Stomach (tissue), 9 donors: ENCODE results near the gene EMP1. TPM values are rescaled to one million over a fixed set of nuclear protein-coding genes. Genes with fewer than 3 reads are reported as not detected.

Experiments used
- DNase-seq, 2 donors: peaks; one replicate each; pipeline versions ENCODE4 v3.0.0 to v3.0.0-alpha.2; 2013 to 2019
- H3K27ac ChIP-seq, 5 donors: fragments of 200-600 bp in 4 of 5; sonication (generic) in 4 of 5; one replicate each; pipeline ENCODE4 v1.5.1; 2013 to 2019; ENCODE audit warnings: mild to moderate bottlenecking in 1 of 5, moderate library complexity in 1 of 5
- H3K27me3 ChIP-seq, 3 donors: fragments of 200-600 bp; sonication (generic); one replicate each; pipeline ENCODE4 v1.5.1; 2017 to 2019; ENCODE audit warnings: mixed run types in 1 of 3
- H3K36me3 ChIP-seq, 4 donors: fragments of 200-600 bp; sonication (generic); 1 replicate in 3 of 4; 2 replicates in 1 of 4; pipeline ENCODE4 v1.5.1; 2016 to 2019
- H3K4me1 ChIP-seq, 4 donors: fragments of 200-600 bp; sonication (generic); one replicate each; pipeline ENCODE4 v1.5.1; 2016 to 2019
- H3K4me3 ChIP-seq, 4 donors: fragments of 200-600 bp; sonication (generic) in 3 of 4; one replicate each; pipeline ENCODE4 v1.5.1; 2016 to 2019; ENCODE audit warnings: mild to moderate bottlenecking in 1 of 4
- H3K9me3 ChIP-seq, 4 donors: fragments of 200-600 bp; sonication (generic); one replicate each; pipeline ENCODE4 v1.5.1; 2016 to 2019
- EP300 ChIP-seq: sonication (generic); formaldehyde crosslinking; IDR thresholded peaks from one replicate; pipeline ENCODE4 v1.6.1; 2017; ENCODE audit warnings: antibody characterized with exemption
- POLR2A ChIP-seq, 4 donors: fragments of 450-650 bp; IDR thresholded peaks; one replicate each; pipeline ENCODE4 v1.6.1; 2016; ENCODE audit warnings: antibody characterized with exemption in 4 of 4, control low read depth in 2 of 4, mild to moderate bottlenecking in 1 of 4, moderate library complexity in 1 of 4
- POLR2AphosphoS5 ChIP-seq, 3 donors: sonication (generic); formaldehyde crosslinking; IDR thresholded peaks; one replicate each; pipeline ENCODE4 v1.6.1; 2016; ENCODE audit warnings: antibody characterized with exemption in 3 of 3
- WGBS, 5 donors: extraction: QIAGEN DNeasy Blood & Tissue Kit in 3 of 5; methylation state at CpG; one replicate each; pipeline versions ENCODE4 v1.1.5 to v1.1.7; 2013 to 2018; 5-methylcytosine and 5-hydroxymethylcytosine counted together
- intact Hi-C: fragments of 100-400 bp; cut with DNase I; formaldehyde crosslinking; loops from one replicate; pipeline ENCODE4 v1.15.1; 2023; ENCODE audit warnings: low total_unique reads
- polyA plus RNA-seq, 3 donors: library from polyadenylated mRNA; stranded (reverse); fragments of 200-250 nt; gene quantifications; one replicate each; pipeline ENCODE4 v1.2.3, GENCODE V29; 2013
- total RNA-seq, 5 donors: library from RNA; depleted of rRNA; stranded (reverse); fragments of >200 nt; gene quantifications; one replicate each; pipeline versions ENCODE4 v1.1.0 to v1.2.3, GENCODE V29; 2014 to 2016
- TF ChIP-seq, protein P1 (sequence below), 7 experiments: fragments of 450-650 bp in 4 of 7; fragments of 200-600 bp in 3 of 7; sonication (generic) in 3 of 7; IDR thresholded peaks; one replicate each; pipeline ENCODE4 v1.5.1; 2016 to 2019; ENCODE audit warnings: antibody characterized with exemption in 7 of 7, control low read depth in 2 of 7, mild to moderate bottlenecking in 1 of 7
- donor health status: healthy with polysubstance abuse.
- donor health status: Bipolar disorder and iron deficiency.
- donor health status: healthy.

EMP1 gene
- total and polyA plus RNA-seq, 8 donors: 6.2 to 209 (median 21.8) TPM

DNA sequence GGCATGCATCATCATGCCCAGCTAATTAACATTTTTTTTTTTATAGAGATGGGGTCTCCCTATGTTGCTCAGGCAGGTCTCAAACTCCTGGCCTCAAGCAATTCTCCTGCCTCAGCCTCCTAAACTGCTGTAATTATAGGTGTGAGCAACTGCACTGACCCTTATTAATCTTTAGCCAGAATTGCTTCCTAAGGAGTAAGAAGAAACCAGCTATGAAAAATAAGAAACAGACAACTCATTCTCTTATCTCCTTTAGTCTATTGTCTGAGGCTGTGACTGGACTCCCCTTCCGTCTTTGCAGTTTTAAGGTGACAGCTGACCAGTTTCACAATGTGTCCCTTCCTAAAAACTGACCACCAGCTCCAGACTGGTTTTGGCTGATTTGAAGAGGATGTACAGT, 52.4 kb downstream of the EMP1 start:
- no peaks in the 10 kb centered on the region for H3K9me3 ChIP-seq
- 71 to 88% (median 80%) methylated on average over 1 of the region's 1 CpG for WGBS, 5 donors
- H3K4me1 ChIP-seq: no peaks in the 10 kb centered on the region
- H3K27me3 ChIP-seq: no peaks in the 10 kb centered on the region
- no peak for DNase-seq
- H3K27ac ChIP-seq: no peak overlapping the region
- intact Hi-C loops: no loop called here
- no peaks in the 10 kb centered on the region for H3K36me3 ChIP-seq
- TF ChIP-seq POLR2A (IDR thresholded peaks at IDR 0.05) (no peak), POLR2AphosphoS5 (IDR thresholded peaks at IDR 0.05) (no peak), EP300 (no peak)
- TF ChIP-seq, protein P1, sequence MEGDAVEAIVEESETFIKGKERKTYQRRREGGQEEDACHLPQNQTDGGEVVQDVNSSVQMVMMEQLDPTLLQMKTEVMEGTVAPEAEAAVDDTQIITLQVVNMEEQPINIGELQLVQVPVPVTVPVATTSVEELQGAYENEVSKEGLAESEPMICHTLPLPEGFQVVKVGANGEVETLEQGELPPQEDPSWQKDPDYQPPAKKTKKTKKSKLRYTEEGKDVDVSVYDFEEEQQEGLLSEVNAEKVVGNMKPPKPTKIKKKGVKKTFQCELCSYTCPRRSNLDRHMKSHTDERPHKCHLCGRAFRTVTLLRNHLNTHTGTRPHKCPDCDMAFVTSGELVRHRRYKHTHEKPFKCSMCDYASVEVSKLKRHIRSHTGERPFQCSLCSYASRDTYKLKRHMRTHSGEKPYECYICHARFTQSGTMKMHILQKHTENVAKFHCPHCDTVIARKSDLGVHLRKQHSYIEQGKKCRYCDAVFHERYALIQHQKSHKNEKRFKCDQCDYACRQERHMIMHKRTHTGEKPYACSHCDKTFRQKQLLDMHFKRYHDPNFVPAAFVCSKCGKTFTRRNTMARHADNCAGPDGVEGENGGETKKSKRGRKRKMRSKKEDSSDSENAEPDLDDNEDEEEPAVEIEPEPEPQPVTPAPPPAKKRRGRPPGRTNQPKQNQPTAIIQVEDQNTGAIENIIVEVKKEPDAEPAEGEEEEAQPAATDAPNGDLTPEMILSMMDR (IDR thresholded peaks at IDR 0.05): no peak
- H3K4me3 ChIP-seq: no peak overlapping the region

DNA sequence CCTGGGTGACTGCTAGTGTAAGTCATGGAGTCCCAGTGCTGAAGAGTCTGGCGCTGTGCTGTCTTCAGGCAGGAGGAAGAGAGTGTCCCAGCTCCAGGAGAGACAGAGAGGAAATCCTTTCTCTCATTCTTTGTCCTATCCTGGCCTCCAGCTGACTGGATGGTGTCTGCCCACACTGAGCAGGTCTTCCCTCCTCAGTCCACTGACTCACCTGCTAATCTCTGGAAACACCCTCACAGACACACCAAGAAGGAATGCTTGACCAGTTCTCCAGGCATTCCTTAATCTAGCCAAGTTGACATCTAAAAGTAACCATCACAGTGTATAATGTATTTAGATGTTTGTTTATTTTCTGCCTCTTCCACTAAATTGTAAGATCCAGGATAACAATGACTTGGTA, 53.9 kb downstream of the EMP1 start:
- 71 to 100% (median 100%) methylated on average over 1 of the region's 1 CpG for WGBS, 5 donors
- TF ChIP-seq POLR2A (IDR thresholded peaks at IDR 0.05) (no peak), EP300 (no peak), POLR2AphosphoS5 (IDR thresholded peaks at IDR 0.05) (no peak)
- TF ChIP-seq, protein P1 (IDR thresholded peaks at IDR 0.05): no peak
- H3K4me1 ChIP-seq: peaks cover 0 to under 1% (median 0%) of the 10 kb centered on the region in 4 donors
- no peaks in the 10 kb centered on the region for H3K27me3 ChIP-seq
- H3K9me3 ChIP-seq: no peaks in the 10 kb centered on the region
- no peak overlapping the region for H3K4me3 ChIP-seq
- H3K36me3 ChIP-seq: no peaks in the 10 kb centered on the region
- no peak for DNase-seq
- intact Hi-C loops: no loop called here
- no peak overlapping the region for H3K27ac ChIP-seq

DNA sequence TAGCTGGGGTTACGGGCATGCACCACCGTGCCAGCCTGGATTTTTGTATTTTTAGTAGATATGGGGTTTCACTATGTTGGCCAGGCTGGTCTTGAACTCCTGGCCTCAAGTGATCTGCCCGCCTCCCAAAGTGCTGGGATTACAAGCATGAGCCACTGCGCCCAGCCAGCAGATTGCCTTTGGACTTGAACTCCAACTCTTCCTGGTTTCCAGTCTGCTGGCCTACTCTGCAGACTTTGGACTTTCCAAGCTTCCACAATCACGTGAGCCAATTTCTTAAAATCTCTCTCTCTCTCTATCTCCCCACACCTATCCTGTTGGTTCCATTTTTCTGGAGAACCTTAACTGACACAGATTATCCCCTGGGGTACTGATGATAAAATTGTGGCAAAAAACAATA, 55.0 kb downstream of the EMP1 start:
- H3K4me1 ChIP-seq: peaks cover 0 to 11% (median 5%) of the 10 kb centered on the region in 4 donors
- 77 to 88% (median 87%) methylated on average over 5 of the region's 5 CpGs for whole genome bisulfite sequencing, 5 donors
- H3K27me3 ChIP-seq: no peaks in the 10 kb centered on the region
- no peaks in the 10 kb centered on the region for H3K36me3 ChIP-seq
- no peak overlapping the region for H3K4me3 ChIP-seq
- no peaks in the 10 kb centered on the region for H3K9me3 ChIP-seq
- TF ChIP-seq, protein P1 (IDR thresholded peaks at IDR 0.05): no peak
- no peak for TF ChIP-seq EP300
- no peak for TF ChIP-seq POLR2AphosphoS5 (IDR thresholded peaks at IDR 0.05)
- TF ChIP-seq POLR2A (IDR thresholded peaks at IDR 0.05): no peak
- DNase-seq: no peak
- intact Hi-C loops: no loop called here
- no peak overlapping the region for H3K27ac ChIP-seq

DNA sequence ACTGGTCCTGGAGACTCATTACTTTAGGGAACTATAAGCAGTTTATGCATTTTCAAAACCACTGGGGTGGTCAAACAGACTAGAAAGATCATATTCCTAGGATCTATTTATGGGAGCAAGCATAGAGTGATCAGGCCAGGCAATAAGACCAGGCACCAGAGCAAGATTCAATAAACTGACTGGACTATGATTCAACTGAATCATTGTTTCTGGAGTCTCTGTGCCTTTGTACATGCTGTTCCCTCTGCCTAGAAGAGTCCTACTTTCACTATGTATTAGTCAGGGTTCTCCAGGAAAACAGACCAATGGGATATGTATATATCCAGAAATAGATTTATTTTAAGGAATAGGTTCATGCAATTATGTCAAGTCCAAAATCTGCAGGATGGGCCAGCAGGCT, 55.5 kb downstream of the EMP1 start:
- no peak overlapping the region for H3K27ac ChIP-seq
- no peak for DNase-seq
- H3K9me3 ChIP-seq: no peaks in the 10 kb centered on the region
- H3K4me3 ChIP-seq: no peak overlapping the region
- H3K4me1 ChIP-seq: peaks cover 0 to 11% (median 5%) of the 10 kb centered on the region in 4 donors
- no peaks in the 10 kb centered on the region for H3K27me3 ChIP-seq
- intact Hi-C loops: no loop called here
- TF ChIP-seq EP300 (no peak), POLR2A (IDR thresholded peaks at IDR 0.05) (no peak), POLR2AphosphoS5 (IDR thresholded peaks at IDR 0.05) (no peak)
- TF ChIP-seq, protein P1 (IDR thresholded peaks at IDR 0.05): no peak
- no peaks in the 10 kb centered on the region for H3K36me3 ChIP-seq
